Esophagus muscularis mucosa (tissue), 4 donors: ENCODE data around the gene ISX. TPM values are rescaled to one million over a fixed set of nuclear protein-coding genes. Genes with fewer than 3 reads are reported as not detected.

Experiments
- DNase-seq: peaks from one replicate; pipeline ENCODE4 v3.0.0-alpha.2; 2017; ENCODE audit errors: extremely low spot score
- H3K27ac ChIP-seq, 4 donors: fragments of 200-600 bp; sonication (generic); replicated peaks in 1 of 4; 1 replicate in 3 of 4; 2 replicates in 1 of 4; pipeline ENCODE4 v1.5.1; 2016 to 2019; ENCODE audit warnings: mild to moderate bottlenecking in 1 of 4
- H3K27me3 ChIP-seq, 4 donors: fragments of 200-600 bp; sonication (generic); one replicate each; pipeline versions ENCODE4 v1.5.1 to v1.6.0; 2016 to 2019
- H3K36me3 ChIP-seq, 4 donors: fragments of 200-600 bp; sonication (generic); one replicate each; pipeline ENCODE4 v1.5.1; 2016 to 2019
- H3K4me1 ChIP-seq, 4 donors: fragments of 200-600 bp; sonication (generic); one replicate each; pipeline ENCODE4 v1.5.1; 2016 to 2019
- H3K4me3 ChIP-seq, 4 donors: fragments of 200-600 bp; sonication (generic); 1 replicate in 2 of 4; 2 replicates in 2 of 4; pipeline ENCODE4 v1.5.1; 2016 to 2019; ENCODE audit warnings: mild to moderate bottlenecking in 4 of 4, moderate library complexity in 1 of 4
- H3K9me3 ChIP-seq, 4 donors: fragments of 200-600 bp; sonication (generic); 1 replicate in 3 of 4; 2 replicates in 1 of 4; pipeline ENCODE4 v1.5.1; 2016 to 2019
- EP300 ChIP-seq: sonication (generic); formaldehyde crosslinking; IDR thresholded peaks from one replicate; pipeline ENCODE4 v1.6.1; 2017; ENCODE audit warnings: antibody characterized with exemption
- POLR2A ChIP-seq: fragments of 450-650 bp; IDR thresholded peaks from one replicate; pipeline ENCODE4 v1.6.1; 2017; ENCODE audit warnings: antibody characterized with exemption, moderate library complexity, mild to moderate bottlenecking, low read depth
- POLR2AphosphoS5 ChIP-seq, 2 donors: sonication (generic); formaldehyde crosslinking; IDR thresholded peaks; one replicate each; pipeline ENCODE4 v1.6.1; 2017; ENCODE audit warnings: antibody characterized with exemption in 2 of 2
- WGBS: methylation state at CpG from one replicate; pipeline ENCODE4 v1.1.5; 2018; 5-methylcytosine and 5-hydroxymethylcytosine counted together
- intact Hi-C: fragments of 100-400 bp; cut with DNase I; formaldehyde crosslinking; loops from one replicate; pipeline ENCODE4 v1.15.1; 2023
- total RNA-seq, 4 donors: library from RNA; depleted of rRNA; stranded (reverse); fragments of >200 nt; gene quantifications; one replicate each; pipeline versions ENCODE4 v1.1.0 to v1.2.1, GENCODE V29; 2016
- TF ChIP-seq, protein P1 (sequence below), 3 experiments: fragments of 200-600 bp in 2 of 3; fragments of 450-650 bp in 1 of 3; sonication (generic) in 2 of 3; IDR thresholded peaks; one replicate each; pipeline ENCODE4 v1.5.1; 2017 to 2019; ENCODE audit warnings: antibody characterized with exemption in 3 of 3, mild to moderate bottlenecking in 2 of 3, moderate library complexity in 1 of 3

ISX gene
- total RNA-seq, 4 donors from 2014 or later = not detected

DNA sequence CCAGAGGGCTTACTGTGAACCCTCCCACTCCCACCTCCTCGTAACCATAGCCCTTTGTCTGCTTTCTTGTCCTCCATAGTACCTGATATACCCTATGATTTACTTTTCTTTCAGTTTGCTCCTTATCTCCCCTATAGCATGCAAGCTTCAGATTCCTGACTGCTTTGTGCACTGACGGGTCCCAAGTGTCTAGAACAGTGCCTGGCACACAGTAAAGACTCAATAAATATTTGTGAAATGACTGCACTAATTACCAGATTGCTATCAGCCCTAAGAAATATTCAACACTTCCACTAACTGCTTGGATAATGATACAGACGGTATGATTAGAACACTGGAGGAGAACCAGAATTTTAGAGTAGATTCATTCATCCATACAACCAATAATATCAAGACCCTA lies 33.0 kb downstream of the ISX start:
- Histone ChIP-seq H3K4me1 (no peaks in the 10 kb centered on the region), H3K27ac (no peak overlapping the region), H3K4me3 (no peak overlapping the region), H3K27me3 (peaks cover 0 to 24% (median 0%) of the 10 kb centered on the region in 4 donors), H3K9me3 (no peaks in the 10 kb centered on the region), H3K36me3 (no peaks in the 10 kb centered on the region)
- TF ChIP-seq, protein P1, sequence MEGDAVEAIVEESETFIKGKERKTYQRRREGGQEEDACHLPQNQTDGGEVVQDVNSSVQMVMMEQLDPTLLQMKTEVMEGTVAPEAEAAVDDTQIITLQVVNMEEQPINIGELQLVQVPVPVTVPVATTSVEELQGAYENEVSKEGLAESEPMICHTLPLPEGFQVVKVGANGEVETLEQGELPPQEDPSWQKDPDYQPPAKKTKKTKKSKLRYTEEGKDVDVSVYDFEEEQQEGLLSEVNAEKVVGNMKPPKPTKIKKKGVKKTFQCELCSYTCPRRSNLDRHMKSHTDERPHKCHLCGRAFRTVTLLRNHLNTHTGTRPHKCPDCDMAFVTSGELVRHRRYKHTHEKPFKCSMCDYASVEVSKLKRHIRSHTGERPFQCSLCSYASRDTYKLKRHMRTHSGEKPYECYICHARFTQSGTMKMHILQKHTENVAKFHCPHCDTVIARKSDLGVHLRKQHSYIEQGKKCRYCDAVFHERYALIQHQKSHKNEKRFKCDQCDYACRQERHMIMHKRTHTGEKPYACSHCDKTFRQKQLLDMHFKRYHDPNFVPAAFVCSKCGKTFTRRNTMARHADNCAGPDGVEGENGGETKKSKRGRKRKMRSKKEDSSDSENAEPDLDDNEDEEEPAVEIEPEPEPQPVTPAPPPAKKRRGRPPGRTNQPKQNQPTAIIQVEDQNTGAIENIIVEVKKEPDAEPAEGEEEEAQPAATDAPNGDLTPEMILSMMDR (IDR thresholded peaks at IDR 0.05) = no peak
- TF ChIP-seq EP300 (no peak), POLR2A (no peak), POLR2AphosphoS5 (IDR thresholded peaks at IDR 0.05) (no peak)
- intact Hi-C loops = no loop called here
- no peak for DNase-seq
- WGBS = 74% methylated on average over 3 of the region's 3 CpGs

DNA sequence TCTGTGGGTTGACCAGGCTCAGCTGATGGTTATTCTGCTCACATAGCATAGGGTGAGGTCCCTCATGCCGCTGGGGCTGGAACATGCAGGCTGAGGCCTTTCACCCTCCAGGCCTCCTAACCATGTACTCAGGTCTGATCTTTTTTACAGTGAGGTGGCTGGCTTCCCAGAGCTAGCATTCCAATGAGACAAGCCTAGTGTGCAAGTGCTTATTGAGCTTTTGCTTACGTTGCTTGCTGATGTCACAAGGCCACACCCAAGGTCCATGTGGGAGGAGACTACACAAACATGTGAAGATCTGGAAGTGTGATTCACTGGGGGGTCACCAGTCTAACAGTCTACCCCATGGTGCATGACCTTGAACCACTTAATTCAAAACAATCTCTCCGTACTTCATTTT lies 33.9 kb downstream of the ISX start:
- no peaks in the 10 kb centered on the region for H3K9me3 ChIP-seq
- DNase-seq = no peak
- peaks cover 0 to 24% (median 0%) of the 10 kb centered on the region in 4 donors for H3K27me3 ChIP-seq
- H3K4me3 ChIP-seq = no peak overlapping the region
- TF ChIP-seq, protein P1 (IDR thresholded peaks at IDR 0.05) = no peak
- TF ChIP-seq EP300 (no peak), POLR2A (no peak), POLR2AphosphoS5 (IDR thresholded peaks at IDR 0.05) (no peak)
- H3K27ac ChIP-seq = no peak overlapping the region
- WGBS = 63% methylated on average over 3 of the region's 3 CpGs
- H3K36me3 ChIP-seq = no peaks in the 10 kb centered on the region
- intact Hi-C loops = no loop called here
- H3K4me1 ChIP-seq = no peaks in the 10 kb centered on the region

DNA sequence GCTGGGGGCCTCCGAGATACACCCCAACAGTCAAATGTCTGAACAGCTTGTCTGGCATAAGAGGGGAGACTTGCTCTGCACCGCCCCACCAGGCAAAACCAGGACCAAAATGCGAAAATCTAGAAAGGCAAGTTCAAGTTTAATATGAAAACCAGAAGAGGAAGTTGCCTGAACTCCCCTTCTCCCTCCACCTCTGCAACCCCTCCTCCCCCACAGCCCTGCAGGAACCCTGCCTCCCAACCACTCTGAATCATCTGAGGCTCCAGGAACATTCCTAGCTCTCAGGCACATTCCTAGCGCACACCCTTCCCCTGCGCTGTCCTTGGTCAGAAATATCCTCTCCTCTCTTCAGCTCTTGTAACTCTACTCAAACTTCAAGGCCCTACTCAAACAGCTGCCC lies 36.7 kb downstream of the ISX start:
- TF ChIP-seq, protein P1 (IDR thresholded peaks at IDR 0.05) = no peak
- TF ChIP-seq POLR2A (no peak), EP300 (no peak), POLR2AphosphoS5 (IDR thresholded peaks at IDR 0.05) (no peak)
- Histone ChIP-seq H3K36me3 (no peaks in the 10 kb centered on the region), H3K27ac (no peak overlapping the region), H3K27me3 (peaks cover 0 to 13% (median 0%) of the 10 kb centered on the region in 4 donors), H3K9me3 (peaks cover 0 to 5% (median 2%) of the 10 kb centered on the region in 4 donors), H3K4me1 (no peaks in the 10 kb centered on the region), H3K4me3 (no peak overlapping the region)
- DNase-seq = no peak
- intact Hi-C loops = no loop called here
- WGBS = 70% methylated on average over 5 of the region's 5 CpGs

DNA sequence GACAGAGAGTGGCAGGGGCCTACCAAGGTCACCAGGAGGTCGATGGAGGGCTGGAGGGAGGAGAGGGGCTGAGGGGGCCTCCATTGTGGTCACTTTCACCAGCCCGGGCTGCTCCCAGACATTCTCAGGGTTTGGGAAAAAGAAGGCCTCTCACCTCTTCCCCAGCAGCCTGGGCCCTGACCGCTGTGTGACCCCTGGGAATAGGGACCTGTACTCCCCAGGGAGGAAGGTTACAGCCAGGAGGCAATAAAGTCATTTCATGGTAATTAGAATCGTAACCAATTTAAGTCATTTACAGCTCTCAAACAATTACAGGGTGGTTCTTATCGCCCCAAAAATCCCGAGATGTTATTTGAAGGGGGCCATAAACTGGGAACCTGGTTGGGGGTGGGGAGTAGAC lies 37.8 kb downstream of the ISX start:
- peaks cover 0 to 8% (median 2%) of the 10 kb centered on the region in 4 donors for H3K9me3 ChIP-seq
- intact Hi-C loops = no loop called here
- 60% methylated on average over 6 of the region's 6 CpGs for WGBS
- no peaks in the 10 kb centered on the region for H3K36me3 ChIP-seq
- H3K27me3 ChIP-seq = peaks cover 0 to 16% (median 0%) of the 10 kb centered on the region in 4 donors
- no peak overlapping the region for H3K4me3 ChIP-seq
- no peaks in the 10 kb centered on the region for H3K4me1 ChIP-seq
- no peak overlapping the region for H3K27ac ChIP-seq
- DNase-seq = no peak
- TF ChIP-seq EP300 (no peak), POLR2AphosphoS5 (IDR thresholded peaks at IDR 0.05) (no peak), POLR2A (no peak)
- TF ChIP-seq, protein P1 (IDR thresholded peaks at IDR 0.05) = no peak

DNA sequence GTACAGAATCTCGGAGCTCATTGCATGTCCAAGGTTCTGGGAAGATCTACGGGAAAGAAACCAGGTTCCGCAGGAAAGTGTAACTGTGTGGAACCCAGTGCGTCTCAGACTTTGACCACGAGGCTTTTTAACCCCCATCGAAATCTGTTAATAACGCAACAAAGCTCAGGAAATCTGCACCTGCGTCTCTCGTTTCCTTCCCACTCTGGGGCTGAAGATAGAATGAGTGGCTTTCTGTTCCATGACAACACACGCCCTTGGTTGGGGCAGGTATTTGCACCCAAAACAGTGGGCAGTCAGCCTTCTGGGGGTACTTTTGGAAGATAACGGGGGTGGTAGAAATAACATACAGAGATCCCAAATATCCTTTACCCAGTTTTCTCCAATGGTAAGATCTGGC lies 38.5 kb downstream of the ISX start:
- TF ChIP-seq POLR2A (no peak), EP300 (no peak), POLR2AphosphoS5 (IDR thresholded peaks at IDR 0.05) (no peak)
- TF ChIP-seq, protein P1 (IDR thresholded peaks at IDR 0.05) = no peak
- Histone ChIP-seq H3K27ac (no peak overlapping the region), H3K27me3 (peaks cover 0 to 20% (median 0%) of the 10 kb centered on the region in 4 donors), H3K9me3 (peaks cover 0 to 8% (median 2%) of the 10 kb centered on the region in 4 donors), H3K4me3 (no peak overlapping the region), H3K4me1 (no peaks in the 10 kb centered on the region), H3K36me3 (no peaks in the 10 kb centered on the region)
- no peak for DNase-seq
- WGBS = 84% methylated on average over 11 of the region's 11 CpGs
- intact Hi-C loops = no loop called here
